Measurements from ENCODE around the gene GABARAPL2.
A peak's percentile ranks its signal among the peaks of the same experiment; 100 is the strongest.
"Not testable (repeated sequence)": the region's sequence is repeated elsewhere in the genome, so short reads cannot be mapped to it uniquely, and the experiment has no call there.

GABARAPL2 gene

GRCh38 chr16:75566040-75566757 lies at the start of gene GABARAPL2:
Gene GABARAPL2, plus strand, starts transcription at chr16:75566379. Its CDS starts 108 bp downstream, at chr16:75566487.
- DNase-seq (ENCODE audit: low read depth in 2 of 2) = peak; percentile 84 to 87

DNA sequence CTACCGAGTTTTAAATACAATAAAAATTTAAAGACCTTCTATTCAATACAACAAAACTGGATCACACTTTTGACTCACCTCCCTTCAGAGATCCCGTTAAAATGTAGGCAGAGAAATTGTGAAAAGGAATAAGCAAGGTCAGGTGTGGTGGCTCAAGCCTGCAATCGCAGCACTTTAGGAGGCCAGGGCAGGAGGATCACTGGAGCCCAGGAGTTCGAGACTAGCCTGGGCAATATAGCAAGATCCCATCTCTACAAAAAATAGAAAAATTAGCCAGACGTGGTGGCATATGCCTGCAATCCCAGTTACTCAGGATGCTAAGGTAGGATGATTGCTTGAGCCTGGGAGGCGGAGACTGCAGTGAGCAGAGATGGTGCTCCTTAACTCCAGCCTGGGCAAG lies 47.0 kb upstream of the GABARAPL2 start:
- DNase-seq (ENCODE audit: low read depth in 2 of 2) = no peak

- DNase-seq (ENCODE audit: low read depth in 2 of 2) = no peak
These were observed 40.0 kb upstream of the GABARAPL2 start for GRCh38 chr16:75526032-75526790.

- DNase-seq (ENCODE audit: low read depth in 2 of 2) = no peak
These were observed 38.3 kb upstream of the GABARAPL2 start for GRCh38 chr16:75527825-75528299.

DNA sequence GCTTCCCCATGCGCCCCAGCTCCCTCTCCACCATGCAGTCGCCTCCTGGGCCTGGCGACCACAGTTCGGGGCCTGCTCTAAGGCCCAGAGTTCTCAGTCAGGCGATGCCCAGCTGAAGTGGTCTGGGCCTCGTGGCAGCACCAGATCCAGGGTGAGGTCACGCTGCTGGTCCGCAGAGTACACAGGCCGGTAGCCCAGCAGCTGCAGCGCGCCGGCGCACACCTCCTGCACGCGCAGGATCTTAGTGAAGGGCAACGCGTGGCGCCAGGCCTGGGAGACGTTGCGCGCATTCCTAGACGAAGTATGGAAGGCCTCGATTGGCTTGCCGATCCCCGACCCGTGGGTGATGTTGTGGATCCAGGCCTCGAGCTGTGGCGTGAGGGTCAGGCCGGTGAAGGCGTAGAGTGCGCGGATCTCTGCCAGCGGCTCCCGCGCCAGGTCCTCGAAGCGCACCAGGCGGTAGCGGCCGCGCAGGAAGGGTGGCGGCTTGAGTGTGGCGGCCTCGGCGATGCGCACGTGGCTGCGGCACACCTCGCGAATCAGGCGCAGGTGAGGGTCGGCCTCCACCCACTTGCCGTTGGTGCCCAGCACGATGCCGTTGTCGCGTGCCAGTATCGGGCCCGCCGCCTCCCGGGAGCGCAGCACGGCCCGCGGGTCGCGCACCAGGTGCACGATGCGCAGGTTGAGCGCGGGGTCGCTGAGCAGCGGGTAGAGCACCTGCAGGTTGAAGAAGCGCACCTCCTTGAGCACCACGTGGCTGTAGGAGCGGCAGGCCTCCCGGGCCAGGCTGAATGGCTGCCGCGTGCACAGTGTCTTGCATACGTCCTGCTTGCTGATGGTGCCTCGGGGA lies 36.9 kb upstream of the GABARAPL2 start:
- no peak for DNase-seq (ENCODE audit: low read depth in 2 of 2)

- no peak for DNase-seq (ENCODE audit: low read depth in 2 of 2)
These were observed 36.2 kb upstream of the GABARAPL2 start for GRCh38 chr16:75529959-75530358.

- DNase-seq (ENCODE audit: low read depth in 2 of 2) = no peak
These were observed 33.9 kb upstream of the GABARAPL2 start for GRCh38 chr16:75532142-75532765.

- no peak for DNase-seq (ENCODE audit: low read depth in 2 of 2)
These were observed 33.4 kb upstream of the GABARAPL2 start for GRCh38 chr16:75532791-75533190.

- no peak for DNase-seq (ENCODE audit: low read depth in 2 of 2)
These were observed 31.5 kb upstream of the GABARAPL2 start for GRCh38 chr16:75534560-75535205.

GRCh38 chr16:75535211-75535843 lies 30.9 kb upstream of the GABARAPL2 start:
- DNase-seq (ENCODE audit: low read depth in 2 of 2) = no peak

- DNase-seq (ENCODE audit: low read depth in 2 of 2) = no peak
These were observed 30.3 kb upstream of the GABARAPL2 start, which contains the start of gene CHST5 for GRCh38 chr16:75535901-75536300. Gene CHST5, minus strand, starts transcription at chr16:75536108. Its CDS starts 5,724 bp downstream, at chr16:75530384.

- no peak for DNase-seq (ENCODE audit: low read depth in 2 of 2)
These were observed 28.4 kb upstream of the GABARAPL2 start for GRCh38 chr16:75537776-75538175.

DNA sequence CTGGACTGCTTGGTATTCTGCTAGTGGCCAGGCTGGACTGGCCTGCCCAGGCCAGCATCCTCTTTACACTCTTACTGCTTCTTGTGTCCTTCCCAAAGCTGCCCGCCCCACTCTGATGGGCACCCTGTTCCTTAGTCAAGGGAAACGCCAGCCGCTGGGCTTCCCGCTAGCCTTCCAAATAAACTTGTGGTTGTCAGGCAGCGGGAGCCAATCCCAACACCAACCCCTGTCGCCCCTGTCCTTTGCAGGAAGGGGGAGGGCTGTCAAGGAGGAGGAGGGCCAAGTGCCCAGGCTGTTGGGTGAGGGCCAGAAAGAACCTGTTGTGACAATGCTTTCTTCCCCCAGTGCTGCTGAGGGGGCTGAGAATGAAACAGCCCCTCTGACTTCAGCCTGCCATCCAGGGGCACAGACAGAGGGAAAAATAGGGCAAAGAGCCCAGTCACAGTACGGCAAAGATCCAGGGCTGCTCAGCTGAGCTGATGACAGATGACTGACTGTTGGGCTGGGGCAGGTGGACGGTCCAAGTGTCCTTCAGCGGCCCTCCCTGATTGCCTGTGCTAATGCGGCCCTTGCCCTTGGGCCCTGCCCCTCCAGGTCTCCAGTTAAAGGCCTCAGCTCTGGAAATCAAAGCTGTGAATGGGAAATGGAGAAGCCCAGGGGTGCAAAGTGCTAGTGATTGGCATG lies 27.2 kb upstream of the GABARAPL2 start:
- not testable (repeated sequence) for DNase-seq (ENCODE audit: low read depth in 2 of 2)

DNA sequence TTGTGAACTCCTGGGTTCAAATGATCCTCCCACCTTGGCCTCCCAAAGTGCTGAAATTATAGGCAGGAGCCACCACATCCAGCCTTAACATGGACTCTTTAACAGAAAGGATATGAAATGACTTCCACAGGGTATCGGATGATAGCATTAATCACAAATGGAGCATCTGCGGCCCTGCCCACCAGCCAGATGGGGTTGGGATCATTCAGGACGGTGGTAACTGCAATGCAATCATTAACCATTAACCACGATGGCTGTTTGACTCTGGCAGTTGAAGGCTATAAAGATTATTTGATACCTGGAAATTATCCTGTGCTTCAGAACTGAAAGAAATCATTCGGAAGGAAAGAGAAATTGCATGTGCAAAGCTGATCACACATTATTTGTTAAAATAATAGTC lies 24.9 kb upstream of the GABARAPL2 start:
- no peak for DNase-seq (ENCODE audit: low read depth in 2 of 2)

DNA sequence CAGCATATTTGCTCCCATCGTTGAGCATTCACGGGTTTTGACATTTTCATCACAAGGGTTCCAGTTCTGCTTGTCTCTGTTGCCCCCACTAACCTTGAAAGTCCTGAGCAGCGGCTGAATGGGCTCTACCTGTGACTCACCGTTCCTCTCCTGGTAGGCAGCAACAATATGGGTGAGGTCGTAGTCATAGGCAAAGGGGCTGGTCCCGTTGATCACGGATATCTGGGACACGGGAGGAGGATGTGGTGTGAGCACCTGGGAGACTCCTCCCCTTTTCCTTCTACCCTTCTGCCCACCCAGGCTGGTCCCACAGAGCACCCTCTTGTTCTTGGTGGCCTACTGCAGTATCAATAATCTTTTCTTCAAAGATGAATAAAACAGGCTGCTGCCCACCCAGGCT lies 23.7 kb upstream of the GABARAPL2 start:
- DNase-seq (ENCODE audit: low read depth in 2 of 2) = not testable (repeated sequence)

DNA sequence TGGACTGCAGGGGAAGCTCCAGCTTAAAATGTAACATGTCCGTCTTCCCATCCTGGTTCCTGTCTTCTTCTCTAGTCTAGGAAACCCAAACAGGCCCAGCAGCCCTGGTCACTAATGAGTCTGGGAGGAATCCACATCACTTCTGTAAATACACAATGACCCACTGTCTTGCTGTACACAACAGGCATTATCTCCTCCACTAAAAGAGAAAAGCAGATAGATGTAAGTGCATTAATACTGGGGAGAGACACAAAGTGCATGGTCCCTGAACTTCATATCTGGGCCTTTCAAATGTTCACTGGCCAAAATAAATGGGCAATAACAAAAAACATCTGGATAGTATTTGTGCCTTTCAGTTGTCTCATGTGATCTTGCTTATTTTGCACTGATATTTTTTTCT lies 20.3 kb upstream of the GABARAPL2 start:
- not testable (repeated sequence) for DNase-seq (ENCODE audit: low read depth in 2 of 2)

- no peak for DNase-seq (ENCODE audit: low read depth in 2 of 2)
These were observed 19.9 kb upstream of the GABARAPL2 start for GRCh38 chr16:75546293-75546692.

- DNase-seq (ENCODE audit: low read depth in 2 of 2) = not testable (repeated sequence)
These were observed 17.7 kb upstream of the GABARAPL2 start for GRCh38 chr16:75548456-75548855.

DNA sequence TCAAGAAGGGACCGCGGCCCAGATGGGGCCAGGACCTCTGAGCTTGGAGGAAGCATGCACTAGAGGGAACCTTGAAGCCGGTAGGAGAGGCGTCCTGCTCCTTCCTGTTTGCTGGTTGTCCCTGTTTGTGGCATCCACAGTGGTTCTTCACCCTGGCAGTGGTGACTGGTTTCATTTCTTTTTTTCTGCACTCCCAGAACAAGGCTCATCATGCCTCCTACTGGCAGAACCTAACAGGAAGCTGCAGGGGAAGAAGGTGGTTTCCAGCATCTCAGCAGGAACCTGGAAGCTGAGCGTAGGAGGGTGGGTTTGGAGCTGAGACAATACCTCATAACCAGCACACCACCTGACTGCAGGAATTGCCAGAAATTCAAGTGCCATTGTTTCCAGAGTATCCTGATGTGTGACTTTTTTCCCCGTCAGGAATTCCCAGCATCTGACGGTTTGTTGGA lies 15.9 kb upstream of the GABARAPL2 start:
- DNase-seq (ENCODE audit: low read depth in 2 of 2) = no peak

- no peak for DNase-seq (ENCODE audit: low read depth in 2 of 2)
These were observed 13.2 kb upstream of the GABARAPL2 start for GRCh38 chr16:75552951-75553350.
